COLO668 (cell line): ENCODE data around the gene CD2AP.
"Not testable (repeated sequence)": the region's sequence is repeated elsewhere in the genome, so short reads cannot be mapped to it uniquely, and the experiment has no call there.

Experiments
- DNase-seq: peaks from one replicate; lab custom pipeline; 2025; ENCODE audit not compliant: unreplicated experiment; lab: John Stamatoyannopoulos, UW

Gene CD2AP

DNA sequence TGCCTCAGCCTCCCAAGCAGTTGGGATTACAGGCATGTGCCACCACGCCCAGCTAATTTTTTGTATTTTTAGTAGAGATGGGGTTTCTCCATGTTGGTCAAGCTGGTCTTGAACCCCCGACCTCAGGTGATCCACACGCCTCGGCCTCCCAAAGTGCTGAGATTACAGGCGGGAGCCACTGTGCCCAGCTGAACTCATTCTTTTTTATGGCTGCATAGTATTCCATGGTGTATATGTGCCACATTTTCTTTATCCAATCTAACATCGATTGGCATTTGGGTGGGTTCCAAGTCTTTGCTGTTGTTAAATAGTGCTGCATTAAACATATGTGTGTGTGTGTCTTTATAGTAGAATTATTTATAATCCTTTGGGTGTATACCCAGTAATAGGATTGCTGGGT, 78.9 kb downstream of the CD2AP start:
- DNase-seq = not testable (repeated sequence)

DNA sequence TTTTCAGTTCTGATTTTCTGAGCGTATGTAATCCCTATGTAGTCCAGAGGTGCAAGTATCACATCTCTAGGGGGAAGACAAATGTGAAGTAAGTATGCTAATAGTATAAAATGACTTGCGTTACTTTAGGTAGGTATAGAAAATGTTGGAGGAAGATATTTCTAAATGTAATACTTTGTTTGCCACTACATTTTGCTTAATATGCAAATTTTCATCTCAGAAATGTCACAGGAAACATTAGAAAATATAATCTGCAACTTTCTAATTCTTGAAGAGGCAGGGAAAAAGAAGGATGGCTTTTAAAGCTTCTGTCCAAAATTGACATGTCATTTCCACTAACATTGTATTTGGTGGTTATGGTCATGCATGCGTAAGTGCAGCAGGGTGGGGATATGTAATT, 85.6 kb downstream of the CD2AP start:
- no peak for DNase-seq

DNA sequence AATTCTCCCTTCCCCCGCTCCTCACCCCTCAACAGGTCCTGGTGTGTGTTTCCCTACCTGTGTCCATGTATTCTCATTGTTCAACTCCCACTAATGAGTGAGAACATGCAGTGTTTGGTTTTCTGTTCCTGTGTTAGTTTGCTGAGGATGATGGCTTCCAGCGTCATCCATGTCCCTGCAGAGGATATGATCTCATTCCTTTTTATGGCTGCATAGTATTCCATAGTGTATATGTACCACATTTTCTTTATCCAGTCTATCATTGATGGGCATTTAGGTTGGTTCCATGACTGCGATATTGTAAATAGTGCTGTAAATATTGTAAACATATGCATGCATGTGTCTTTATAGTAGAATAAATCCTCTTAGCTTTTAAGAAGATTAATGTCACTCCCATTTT, 89.0 kb downstream of the CD2AP start:
- DNase-seq = not testable (repeated sequence)

DNA sequence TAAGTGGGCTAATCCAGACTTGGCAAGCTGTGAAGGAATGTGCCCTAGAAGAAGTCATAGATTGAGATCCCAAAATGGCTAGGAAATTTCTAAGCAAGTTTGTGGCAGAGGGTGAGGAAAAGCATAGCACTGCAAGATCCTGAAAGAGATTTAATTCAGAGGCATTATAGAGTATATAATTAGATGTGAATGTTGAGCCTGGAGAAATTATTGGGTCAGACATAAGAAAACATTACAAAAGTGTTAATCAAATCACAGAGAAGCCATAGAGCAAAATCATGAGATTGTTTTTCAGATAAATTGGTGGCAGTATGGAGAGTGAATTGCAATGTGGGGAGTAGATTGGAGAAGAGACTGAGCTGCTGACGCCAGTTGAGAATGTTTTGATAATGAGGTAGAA, 90.0 kb downstream of the CD2AP start:
- no peak for DNase-seq

DNA sequence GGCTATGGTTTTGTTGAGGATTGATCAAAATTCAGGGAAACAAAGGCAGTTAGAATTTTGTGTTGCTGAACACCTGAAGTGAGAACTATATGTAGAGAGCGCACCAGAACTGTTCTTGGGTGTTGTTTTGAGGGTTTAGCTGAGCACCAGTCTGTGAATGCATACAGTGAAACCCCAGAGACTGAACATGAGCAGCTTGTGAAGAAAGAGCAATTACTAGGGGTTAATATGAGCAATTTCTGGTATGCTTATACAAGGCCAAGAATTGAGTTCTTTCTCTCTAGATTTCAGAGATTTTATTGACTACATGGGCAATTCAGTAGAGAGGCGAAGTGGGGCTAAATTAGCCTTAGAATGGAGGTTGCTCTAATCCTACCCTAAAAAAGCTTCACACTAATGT, 93.9 kb downstream of the CD2AP start:
- DNase-seq = no peak

DNA sequence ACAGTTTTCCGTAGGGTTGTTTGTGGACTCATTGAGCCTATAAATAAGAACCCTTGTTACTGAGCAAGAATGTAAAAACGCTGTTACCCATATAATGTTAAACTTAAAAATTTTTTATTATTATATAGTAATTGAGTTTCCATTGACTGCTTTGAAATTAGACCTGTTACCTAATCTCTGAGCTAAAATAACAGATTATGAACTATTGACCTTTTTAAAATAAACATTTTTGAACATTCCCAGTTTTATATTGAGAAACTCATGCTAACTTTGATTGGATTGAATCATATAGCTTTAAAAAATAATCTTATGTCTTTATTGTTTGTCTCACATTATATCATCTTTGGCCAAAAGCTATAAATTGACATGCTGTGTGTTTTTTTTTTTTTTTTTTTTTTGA, 95.5 kb downstream of the CD2AP start:
- DNase-seq = no peak

DNA sequence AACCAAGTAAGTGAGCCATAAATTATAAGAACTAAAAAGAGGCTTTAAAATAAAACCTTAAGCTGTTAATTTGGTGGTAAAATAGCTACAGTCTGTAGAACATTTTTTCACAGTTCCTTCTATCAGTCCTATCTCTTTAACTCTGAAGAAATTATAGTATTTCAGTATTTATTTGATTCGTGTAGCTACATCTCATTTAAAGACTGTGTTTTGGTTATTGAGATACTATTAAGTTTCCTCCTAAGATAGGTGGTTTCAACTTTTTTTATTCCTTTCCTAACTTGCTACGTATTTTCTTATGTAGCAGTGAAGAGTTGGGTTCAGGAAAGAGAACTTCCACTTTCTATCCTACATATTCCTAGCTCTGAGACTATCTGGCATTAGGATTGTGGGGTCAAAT, 97.2 kb downstream of the CD2AP start:
- DNase-seq = no peak

DNA sequence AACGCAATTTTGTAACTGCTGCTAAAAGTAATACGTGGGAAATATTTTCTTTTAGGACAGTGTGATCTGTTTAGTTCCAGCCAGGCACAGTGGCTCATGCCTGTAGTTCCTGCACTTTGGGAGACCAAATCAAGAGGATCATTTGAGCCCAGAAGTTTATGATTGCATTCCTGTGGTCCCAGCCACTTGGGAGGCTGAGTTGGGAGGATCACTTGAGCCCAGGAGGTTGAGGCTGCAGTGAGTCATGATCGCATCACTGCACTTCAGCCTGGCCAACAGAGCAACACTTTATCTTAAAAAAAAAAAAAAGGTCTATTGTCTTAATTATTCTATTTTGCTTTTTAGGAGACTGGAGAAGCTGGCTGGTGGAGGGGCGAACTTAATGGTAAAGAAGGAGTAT, 101.5 kb downstream of the CD2AP start:
- no peak for DNase-seq

DNA sequence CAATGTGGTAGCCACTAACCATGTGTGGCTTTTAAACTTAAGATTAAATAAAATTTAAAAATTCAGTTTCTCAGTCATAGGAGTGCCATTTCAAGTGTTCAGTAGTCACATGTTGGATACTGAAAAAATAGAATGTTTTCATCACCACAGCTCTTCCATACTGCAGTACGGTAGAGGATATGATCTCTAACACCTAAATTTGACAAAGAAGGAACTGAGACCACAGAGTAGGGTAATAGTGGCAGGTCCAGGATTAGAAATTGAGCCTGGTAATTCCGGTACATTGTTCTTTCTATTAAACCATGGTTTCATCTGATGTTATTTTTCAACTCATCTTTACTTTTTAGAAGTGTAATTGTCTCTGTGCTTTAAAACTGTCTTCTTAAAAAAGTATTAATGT, 104.0 kb downstream of the CD2AP start:
- DNase-seq = no peak

DNA sequence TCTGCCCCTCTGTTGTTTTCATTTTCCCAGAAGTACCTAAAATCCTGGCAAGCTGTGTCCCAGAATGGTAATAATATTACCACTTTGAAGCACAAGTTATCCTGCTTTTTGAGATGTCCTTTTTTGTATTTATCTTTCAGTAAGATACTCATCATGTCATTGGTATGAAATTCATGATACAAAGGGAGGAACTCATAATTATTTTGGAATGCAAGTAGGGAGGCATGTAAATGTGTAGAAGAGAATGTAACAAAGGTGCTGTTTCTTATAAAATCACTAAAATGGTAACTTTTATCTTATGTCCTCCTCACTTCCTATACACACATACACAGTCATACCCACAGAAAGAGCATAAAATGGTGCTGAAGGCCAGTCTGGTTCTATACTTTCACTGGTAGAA, 109.9 kb downstream of the CD2AP start:
- no peak for DNase-seq

DNA sequence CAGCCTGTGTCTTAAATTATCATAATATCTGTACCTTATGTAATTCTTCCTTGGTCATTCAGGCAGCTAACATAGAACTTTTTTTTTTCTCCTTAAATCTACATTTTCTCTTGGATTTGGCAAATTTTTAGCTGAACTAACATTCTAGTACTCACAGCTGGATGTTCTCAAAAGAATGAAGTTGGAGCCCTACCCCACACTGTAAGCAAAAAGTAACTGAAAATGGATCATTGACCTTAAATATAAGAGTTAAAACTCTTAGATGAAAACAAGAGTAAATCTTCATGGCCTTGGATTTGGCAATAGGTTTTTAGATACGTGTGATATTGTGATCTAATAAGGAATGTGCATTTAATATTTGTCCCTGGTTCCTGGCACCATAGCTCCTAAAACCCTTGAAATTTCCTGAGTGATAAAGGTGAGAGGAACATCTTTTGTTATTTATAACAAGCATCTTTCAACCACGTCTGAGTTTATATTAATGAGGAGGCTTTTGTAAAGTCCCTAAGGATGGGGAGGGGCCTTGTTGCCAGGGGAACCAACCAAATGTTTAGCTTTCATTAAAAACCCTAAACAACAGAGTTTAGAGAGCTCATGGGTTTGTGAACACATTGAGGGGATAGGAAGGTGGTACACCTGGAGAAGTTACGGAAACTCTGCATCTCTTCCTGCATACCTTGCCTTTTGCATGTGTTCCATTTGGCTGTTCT, 114.7 kb downstream of the CD2AP start:
- DNase-seq = no peak

DNA sequence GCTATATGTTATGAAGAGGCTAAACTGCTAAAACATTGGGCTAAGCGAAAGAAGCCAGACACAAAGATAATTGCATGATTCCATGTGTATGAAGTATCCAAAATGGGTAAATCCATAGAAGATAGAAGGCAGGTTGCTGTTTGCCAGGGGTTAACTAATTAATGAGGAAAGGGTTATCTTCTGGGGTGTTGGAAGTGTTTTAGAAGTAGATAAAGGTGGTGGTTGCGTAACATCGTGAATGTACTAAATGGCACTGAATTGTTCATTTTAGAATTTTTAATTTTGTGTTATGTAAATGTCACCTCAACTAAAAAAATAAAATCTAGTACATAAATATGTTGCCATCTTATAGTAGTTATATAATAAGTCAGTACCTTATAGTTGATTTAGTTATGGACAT, 116.4 kb downstream of the CD2AP start:
- DNase-seq = no peak

DNA sequence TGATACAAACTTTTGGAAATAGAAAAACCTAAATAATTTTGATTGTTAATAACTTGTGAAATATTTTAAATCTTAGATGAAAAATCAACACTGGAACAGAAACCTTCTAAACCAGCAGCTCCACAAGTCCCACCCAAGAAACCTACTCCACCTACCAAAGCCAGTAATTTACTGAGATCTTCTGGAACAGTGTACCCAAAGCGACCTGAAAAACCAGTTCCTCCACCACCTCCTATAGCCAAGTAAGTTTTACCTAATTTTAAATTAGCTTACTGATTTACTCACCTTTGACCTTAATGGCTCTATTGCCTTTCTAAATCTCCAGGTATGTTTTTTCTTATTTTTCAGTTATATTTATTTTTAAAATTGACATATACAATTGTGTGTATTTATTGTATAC, 118.2 kb downstream of the CD2AP start:
- no peak for DNase-seq

DNA sequence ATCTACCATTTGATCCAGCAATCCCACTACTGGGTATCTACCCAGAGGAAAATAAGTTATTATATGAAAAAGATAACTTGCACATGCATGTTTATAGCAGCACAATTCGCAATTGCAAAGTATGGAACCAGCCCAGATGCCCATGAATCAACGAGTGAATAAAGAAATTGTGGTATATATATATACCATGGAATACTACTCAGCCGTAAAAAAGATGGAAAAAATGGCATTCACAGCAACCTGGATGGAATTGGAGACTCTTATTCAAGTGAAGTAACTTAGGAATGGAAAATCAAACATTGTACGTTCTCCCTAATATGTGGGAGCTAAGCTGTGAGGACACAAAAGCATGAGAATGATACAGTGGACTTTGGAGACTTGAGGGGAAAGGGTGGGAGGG, 120.8 kb downstream of the CD2AP start:
- DNase-seq = no peak

DNA sequence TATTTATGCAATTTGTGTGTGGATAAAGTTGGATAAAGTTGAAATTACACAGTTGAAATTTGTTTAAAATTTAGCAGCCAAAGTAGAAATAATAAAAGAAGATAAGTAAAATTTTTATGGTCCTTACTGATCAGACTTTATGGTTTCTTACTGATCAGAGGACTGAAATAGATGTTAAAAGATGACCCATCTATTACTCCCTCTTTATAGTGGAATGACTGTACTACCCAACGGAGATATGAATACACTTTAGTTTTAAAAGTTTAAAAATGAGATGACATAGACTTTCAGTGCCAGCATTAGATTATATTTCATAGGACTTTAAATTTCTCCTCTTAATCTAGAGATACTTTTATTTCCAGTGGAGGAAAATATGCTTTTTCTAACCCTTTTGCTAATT, 121.9 kb downstream of the CD2AP start:
- no peak for DNase-seq

DNA sequence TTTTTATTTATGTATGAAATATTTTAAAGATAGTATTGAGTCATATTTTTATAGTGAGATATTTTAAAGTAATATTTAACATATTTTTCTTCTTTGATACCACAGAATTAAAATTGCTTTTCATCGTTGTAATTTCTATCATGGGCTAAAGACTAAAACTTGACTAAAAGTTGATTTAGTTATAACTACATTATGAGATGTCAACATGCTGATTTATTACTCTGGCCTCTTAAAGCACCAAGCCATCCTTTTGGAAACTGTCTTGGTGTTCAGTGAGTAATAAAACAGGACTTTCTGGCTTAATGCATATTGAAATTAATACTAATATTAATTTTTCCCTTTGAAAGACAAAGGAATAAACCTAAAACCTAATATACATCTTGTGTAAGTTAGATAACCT, 125.6 kb downstream of the CD2AP start:
- no peak for DNase-seq

DNA sequence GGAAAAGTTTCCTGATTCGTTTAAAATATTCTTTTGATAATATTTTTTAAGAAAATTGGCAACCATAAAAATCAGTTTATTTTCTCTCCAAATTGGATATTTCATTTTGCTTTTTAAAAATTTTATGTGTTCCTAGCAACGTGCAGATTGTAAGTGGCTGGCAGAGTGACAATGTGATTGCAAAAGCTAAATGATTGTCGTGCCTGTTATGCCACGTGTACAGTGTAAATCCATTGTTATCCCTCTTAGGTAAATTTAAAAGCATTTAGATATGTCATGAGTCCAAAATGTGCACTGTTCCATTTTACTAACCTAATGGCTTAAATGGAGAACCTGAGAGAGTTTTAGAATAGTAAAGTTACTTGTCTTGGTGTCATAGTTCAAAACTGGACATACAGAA, 126.4 kb downstream of the CD2AP start:
- no peak for DNase-seq

DNA sequence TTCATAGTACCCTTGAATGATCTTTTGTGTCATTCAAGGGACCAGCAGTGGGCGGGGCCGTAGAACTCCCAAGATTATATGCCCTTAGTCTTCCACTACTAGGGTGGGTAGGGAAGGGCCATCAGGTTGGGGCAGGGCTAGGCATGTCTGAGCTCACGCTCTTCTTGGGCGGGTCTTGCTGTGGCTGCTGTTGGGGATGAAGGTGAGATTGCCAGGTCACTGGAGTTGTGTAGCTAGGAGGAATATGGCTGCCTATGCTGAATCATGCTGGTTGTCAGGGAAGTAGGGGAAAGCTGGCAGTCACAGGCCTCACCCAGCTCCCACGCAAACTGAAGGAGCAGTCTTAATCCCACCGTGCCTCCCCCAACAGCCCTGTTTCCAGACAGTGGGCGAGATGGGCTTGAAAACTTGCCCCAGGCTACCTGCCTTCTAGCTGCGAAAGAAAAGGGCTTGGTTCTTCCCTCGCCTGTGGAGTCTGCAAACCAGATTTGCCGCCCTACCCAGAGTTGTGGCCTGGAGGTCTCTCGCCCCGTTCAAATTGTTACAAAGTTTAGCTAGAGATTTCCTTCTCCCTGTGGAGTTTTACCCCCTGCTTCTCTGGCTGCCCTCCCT, 144.4 kb downstream of the CD2AP start:
- DNase-seq = no peak

DNA sequence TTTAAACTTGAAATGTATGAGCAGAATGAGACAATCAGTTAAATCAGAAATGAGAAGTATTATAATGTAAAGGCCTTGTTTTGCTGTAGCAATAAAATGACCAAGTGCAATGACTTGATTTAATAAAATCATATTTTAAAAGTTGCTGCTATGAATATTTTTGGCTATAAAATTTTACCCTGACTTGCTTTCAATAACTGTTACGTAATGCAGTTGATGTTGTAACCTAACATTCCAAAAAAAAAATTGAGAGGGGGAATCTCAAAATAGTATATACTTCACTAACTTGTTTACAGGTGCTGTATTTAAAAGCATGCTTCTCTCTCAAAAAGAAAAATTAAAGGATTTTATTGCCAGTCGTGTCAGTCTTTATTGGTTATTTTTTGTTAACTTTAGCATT, 149.2 kb downstream of the CD2AP start:
- no peak for DNase-seq

DNA sequence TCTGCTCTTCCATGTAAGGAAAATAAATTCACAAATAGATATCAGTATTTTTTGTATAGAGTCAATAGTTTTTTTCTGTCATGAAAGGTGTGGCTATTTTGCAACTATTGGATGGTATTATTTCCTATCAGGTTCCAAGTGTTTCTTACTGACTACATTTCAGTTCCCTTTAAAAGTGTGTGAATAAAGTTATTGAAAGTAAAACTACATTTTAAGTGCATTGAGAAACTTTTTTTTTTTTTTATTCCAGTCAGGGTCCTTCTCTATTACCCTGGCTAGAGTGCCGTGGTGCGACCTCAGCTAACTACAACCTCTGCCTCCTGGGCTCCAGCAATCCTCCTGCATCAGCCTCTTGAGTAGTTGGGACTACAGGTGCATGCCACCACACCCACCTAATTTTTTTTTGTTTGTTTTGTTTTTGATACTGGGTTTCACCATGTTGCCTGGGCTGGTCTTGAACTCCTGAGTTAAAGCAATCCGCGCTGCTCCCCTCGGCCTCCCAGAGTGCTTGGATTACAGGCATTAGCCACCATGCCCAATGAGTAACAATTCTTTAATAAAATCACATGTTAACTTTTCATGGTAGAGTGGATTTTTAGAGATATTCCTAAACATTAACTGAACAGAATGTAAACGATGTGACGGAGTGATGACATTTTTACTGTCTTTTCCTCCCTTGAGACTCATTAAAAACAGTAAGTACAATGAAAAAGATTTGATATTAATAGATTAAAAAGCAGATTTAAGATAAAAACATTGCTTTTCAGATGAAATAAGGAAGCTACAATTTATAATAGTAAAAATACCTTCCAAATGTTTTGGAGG, 151.1 kb downstream of the CD2AP start:
- no peak for DNase-seq

DNA sequence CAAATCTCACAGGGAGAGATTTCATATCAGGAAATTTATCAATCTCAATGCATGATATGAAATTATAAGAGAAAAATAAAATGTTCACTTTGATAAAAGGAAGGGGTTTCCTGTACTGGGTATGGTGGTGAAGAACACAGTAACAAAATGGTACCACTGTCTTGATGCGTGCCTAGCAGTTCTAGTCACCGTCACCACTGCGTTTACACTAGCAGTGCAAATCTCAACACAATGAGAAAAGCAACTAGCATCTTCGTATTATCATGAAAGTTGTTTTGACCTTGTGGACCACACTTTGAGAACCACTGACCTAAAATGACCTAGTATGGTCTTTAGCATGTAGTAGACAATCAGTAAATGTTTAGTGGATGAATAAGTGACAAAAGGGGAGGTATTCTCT, 152.4 kb downstream of the CD2AP start:
- DNase-seq = no peak

DNA sequence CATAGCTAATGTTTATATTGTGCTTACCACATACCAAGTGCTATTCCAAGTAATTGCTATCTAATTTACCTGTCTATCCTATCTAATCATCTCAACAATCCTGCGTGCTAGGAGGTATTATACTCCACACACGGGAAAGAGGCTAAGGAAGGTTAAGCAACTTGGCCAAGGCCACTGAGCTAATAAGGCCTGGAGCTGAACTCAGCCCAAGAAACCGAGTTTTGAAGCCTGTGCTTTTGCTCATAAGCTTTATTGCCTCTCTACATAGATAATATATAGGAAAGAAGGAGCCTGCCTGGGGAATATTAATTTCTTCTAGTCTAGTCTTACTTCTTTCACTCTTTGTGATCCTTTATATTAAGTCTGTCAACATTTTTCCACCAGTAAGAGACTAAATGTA, 153.0 kb downstream of the CD2AP start:
- no peak for DNase-seq
